ENCODE data around the gene FBXW12. TPM values are rescaled to one million over a fixed set of nuclear protein-coding genes. Genes with fewer than 3 reads are reported as not detected.

The FBXW12 gene
- total RNA-seq, 6 experiments from 2014 or later, result not detected

GRCh38 chr3:48402281-48402732 is 30.3 kb downstream of the FBXW12 start:
- intact Hi-C loops (cut with DNase I), result no loop called here
- 40% methylated on average over 6 of the region's 8 CpGs for WGBS (ENCODE audit: insufficient coverage, low coverage, low lambda C conversion rate, missing lambda C conversion rate)

GRCh38 chr3:48402907-48403306 is 30.9 kb downstream of the FBXW12 start:
- no peaks in the 10 kb centered on the region for H3K4me1 ChIP-seq
- intact Hi-C loops (cut with DNase I), result no loop called here
- no peak for TF ChIP-seq POLR2A (IDR thresholded peaks at IDR 0.05)
- TF ChIP-seq CTCF (IDR thresholded peaks at IDR 0.05), result no peak
- no peak overlapping the region for H3K27ac ChIP-seq
- no peak for ATAC-seq
- peaks cover 0 to 39% (median 21%) of the 10 kb centered on the region in 4 donors for H3K36me3 ChIP-seq
- no peak overlapping the region for H3K4me3 ChIP-seq
- no peaks in the 10 kb centered on the region for H3K27me3 ChIP-seq
- WGBS (ENCODE audit: insufficient coverage, low coverage, low lambda C conversion rate, missing lambda C conversion rate), result 35% methylated on average over 2 of the region's 3 CpGs
- DNase-seq, result no peak
- H3K9me3 ChIP-seq, result no peaks in the 10 kb centered on the region

More at GRCh38 chr3:48402281-48402732, 30.3 kb downstream of the FBXW12 start:
- H3K9me3 ChIP-seq, result no peaks in the 10 kb centered on the region
- DNase-seq, result peak in 2 of 3 donors; percentile 33 to 45
- no peak for TF ChIP-seq POLR2A (IDR thresholded peaks at IDR 0.05)
- no peak for TF ChIP-seq CTCF (IDR thresholded peaks at IDR 0.05)
- no peak overlapping the region for H3K27ac ChIP-seq
- no peaks in the 10 kb centered on the region for H3K4me1 ChIP-seq
- H3K4me3 ChIP-seq, result no peak overlapping the region
- ATAC-seq, result no peak
- peaks cover 0 to 37% (median 19%) of the 10 kb centered on the region in 4 donors for H3K36me3 ChIP-seq
- no peaks in the 10 kb centered on the region for H3K27me3 ChIP-seq

- Histone ChIP-seq H3K36me3 (peaks cover 0 to 47% (median 23%) of the 10 kb centered on the region in 4 donors), H3K4me1 (no peaks in the 10 kb centered on the region), H3K9me3 (no peaks in the 10 kb centered on the region), H3K27ac (no peak overlapping the region), H3K27me3 (no peaks in the 10 kb centered on the region), H3K4me3 (no peak overlapping the region)
- DNase-seq, result peak in 1 of 3 donors; percentile 9
- no peak for ATAC-seq
- intact Hi-C loops (cut with DNase I), result no loop called here
- 70% methylated on average over 2 of the region's 15 CpGs for WGBS (ENCODE audit: insufficient coverage, low coverage, low lambda C conversion rate, missing lambda C conversion rate)
- no peak for TF ChIP-seq CTCF (IDR thresholded peaks at IDR 0.05)
- no peak for TF ChIP-seq POLR2A (IDR thresholded peaks at IDR 0.05)
Observed at GRCh38 chr3:48403533-48404439, 31.8 kb downstream of the FBXW12 start.

GRCh38 chr3:48404440-48405342 is 32.7 kb downstream of the FBXW12 start:
- Histone ChIP-seq H3K27me3 (no peaks in the 10 kb centered on the region), H3K4me1 (no peaks in the 10 kb centered on the region), H3K27ac (no peak overlapping the region), H3K36me3 (peaks cover 0 to 56% (median 26%) of the 10 kb centered on the region in 4 donors), H3K4me3 (no peak overlapping the region), H3K9me3 (no peaks in the 10 kb centered on the region)
- intact Hi-C loops (cut with DNase I), result no loop called here
- WGBS (ENCODE audit: insufficient coverage, low coverage, low lambda C conversion rate, missing lambda C conversion rate), result 64% methylated on average over 8 of the region's 21 CpGs
- TF ChIP-seq POLR2A (IDR thresholded peaks at IDR 0.05), result no peak
- no peak for TF ChIP-seq CTCF (IDR thresholded peaks at IDR 0.05)
- ATAC-seq, result no peak
- DNase-seq, result peak in 2 of 3 donors; percentile 12 to 48

Data from right lobe of liver (tissue), 6 donors.